ENCODE results near the gene TNFAIP6.
"Not testable (repeated sequence)": the region's sequence is repeated elsewhere in the genome, so short reads cannot be mapped to it uniquely, and the experiment has no call there.

The TNFAIP6 gene, protein sequence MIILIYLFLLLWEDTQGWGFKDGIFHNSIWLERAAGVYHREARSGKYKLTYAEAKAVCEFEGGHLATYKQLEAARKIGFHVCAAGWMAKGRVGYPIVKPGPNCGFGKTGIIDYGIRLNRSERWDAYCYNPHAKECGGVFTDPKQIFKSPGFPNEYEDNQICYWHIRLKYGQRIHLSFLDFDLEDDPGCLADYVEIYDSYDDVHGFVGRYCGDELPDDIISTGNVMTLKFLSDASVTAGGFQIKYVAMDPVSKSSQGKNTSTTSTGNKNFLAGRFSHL

DNA sequence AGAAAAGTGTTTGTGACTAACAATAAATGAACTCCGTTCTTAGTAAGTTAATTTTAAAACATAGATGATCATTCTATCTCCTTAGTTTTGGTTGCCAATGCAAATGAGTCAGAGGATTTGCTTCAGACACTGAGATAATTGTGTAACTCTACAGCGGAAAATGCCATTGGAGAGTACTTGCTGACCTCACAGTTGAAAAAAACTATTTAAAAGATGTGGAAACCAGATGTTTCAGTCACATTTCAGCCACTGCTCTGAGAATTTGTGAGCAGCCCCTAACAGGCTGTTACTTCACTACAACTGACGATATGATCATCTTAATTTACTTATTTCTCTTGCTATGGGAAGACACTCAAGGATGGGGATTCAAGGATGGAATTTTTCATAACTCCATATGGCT is at the start of gene TNFAIP6:
TNFAIP6 (plus strand) TSS at position 234 of the 400 bp plus-strand sequence; CDS start at position 309, 75 bp downstream.
- peak within 1 kb of the TSS; percentile 76 for H3K4me3 ChIP-seq (replicated peaks; ENCODE audit: low read depth, low read length)
- TF ChIP-seq, protein P1, sequence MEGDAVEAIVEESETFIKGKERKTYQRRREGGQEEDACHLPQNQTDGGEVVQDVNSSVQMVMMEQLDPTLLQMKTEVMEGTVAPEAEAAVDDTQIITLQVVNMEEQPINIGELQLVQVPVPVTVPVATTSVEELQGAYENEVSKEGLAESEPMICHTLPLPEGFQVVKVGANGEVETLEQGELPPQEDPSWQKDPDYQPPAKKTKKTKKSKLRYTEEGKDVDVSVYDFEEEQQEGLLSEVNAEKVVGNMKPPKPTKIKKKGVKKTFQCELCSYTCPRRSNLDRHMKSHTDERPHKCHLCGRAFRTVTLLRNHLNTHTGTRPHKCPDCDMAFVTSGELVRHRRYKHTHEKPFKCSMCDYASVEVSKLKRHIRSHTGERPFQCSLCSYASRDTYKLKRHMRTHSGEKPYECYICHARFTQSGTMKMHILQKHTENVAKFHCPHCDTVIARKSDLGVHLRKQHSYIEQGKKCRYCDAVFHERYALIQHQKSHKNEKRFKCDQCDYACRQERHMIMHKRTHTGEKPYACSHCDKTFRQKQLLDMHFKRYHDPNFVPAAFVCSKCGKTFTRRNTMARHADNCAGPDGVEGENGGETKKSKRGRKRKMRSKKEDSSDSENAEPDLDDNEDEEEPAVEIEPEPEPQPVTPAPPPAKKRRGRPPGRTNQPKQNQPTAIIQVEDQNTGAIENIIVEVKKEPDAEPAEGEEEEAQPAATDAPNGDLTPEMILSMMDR (IDR thresholded peaks at IDR 0.05; ENCODE audit: low read length, missing control alignments) = no peak
- peak; percentile 98 for DNase-seq (ENCODE audit: low read depth)

DNA sequence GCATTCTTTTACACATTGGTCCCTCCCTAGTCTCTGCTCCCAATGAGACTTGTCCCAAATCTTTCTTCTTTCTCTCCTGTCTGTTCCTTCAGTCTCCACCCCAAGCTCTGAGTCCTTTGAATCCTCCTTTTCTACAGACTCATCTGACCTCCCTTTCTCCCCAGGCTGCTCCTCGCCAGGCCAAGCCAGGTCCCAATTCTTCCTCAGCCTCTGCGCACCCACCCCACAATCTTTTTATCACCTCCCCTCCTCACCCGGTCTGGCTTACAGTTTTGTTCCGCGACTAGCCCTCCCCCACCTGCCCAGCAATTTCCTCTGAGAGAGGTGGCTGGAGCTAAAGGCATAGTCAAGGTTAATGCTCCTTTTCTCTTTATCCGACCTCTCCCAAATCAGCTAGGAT is 47.1 kb upstream of the TNFAIP6 start:
- not testable (repeated sequence) for DNase-seq (ENCODE audit: low read depth); H3K4me3 ChIP-seq (replicated peaks; ENCODE audit: low read depth, low read length)

DNA sequence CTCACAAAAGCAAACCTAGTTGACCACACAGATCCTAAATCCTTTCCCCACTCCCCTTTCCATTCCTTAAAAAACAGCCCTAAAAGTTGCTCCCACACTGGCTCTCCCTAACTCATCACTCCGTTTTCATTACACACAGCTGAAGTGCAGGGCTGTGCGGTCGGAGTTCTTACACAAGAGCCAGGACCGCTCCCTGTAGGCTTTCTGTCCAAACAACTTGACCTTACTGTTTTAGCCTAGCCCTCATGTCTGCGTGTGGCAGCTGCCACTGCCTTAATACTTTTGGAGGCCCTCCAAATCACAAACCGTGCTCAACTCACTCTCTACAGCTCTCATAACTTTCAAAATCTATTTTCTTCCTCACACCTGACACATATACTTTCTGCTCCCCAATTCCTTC is 45.0 kb upstream of the TNFAIP6 start:
- DNase-seq (ENCODE audit: low read depth) = not testable (repeated sequence)

DNA sequence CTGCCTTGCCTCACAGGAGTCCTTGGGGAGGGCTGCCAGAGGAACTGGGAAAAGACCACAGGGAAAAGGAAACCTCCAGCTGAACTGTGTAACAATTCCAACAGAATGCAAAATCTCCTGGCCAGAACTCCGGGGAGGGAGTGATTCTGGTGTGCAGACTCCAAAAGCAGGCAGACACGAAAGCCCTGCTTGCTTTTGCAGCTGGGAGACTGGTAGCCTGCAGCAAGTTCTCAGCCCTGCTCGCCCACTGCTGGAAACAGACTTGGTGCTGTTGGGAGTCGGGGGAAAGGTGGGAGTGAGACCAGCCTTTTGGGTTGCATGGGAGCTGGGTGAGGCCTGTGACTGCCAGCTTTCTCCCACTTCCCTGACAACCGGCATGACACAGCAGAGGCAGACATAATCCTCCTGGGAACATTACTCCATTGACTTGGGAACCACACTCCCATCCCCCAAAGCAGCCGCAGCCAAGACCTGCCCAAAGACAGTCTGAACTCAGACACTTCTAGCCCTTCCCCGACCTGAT is 42.0 kb upstream of the TNFAIP6 start:
- TF ChIP-seq, protein P1 (IDR thresholded peaks at IDR 0.05; ENCODE audit: low read length, missing control alignments) = no peak
- DNase-seq (ENCODE audit: low read depth) = peak; percentile 70
- no peak overlapping the region for H3K4me3 ChIP-seq (replicated peaks; ENCODE audit: low read depth, low read length)

More for the DNA sequence above, 45.0 kb upstream of the TNFAIP6 start:
- not testable (repeated sequence) for H3K4me3 ChIP-seq (replicated peaks; ENCODE audit: low read depth, low read length)

DNA sequence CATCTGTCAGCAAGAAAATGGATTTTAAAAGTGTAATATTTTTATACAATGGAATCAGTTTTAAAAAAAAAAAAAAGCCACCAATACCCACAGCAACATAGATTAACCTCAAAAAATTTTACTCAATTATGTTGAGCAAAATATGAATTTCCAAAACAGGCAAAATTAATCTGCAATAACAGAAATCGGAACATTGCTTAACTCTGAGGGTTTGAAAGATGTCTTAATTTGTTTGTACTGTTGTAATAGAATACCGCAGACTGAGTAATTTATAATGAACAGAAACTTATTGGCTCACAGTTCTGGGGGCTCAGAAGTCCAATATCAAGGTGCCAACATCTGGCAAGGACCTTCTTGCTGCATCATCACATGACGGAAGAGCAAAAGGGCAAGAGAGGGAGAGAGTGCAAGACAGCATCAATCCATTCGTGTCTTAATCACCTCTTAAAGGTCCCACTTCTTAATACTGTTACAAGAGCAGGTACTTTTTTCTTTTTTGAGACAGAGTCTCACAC is 31.8 kb upstream of the TNFAIP6 start:
- no peak overlapping the region for H3K4me3 ChIP-seq (replicated peaks; ENCODE audit: low read depth, low read length)
- DNase-seq (ENCODE audit: low read depth) = no peak
- TF ChIP-seq, protein P1 (IDR thresholded peaks at IDR 0.05; ENCODE audit: low read length, missing control alignments) = no peak

DNA sequence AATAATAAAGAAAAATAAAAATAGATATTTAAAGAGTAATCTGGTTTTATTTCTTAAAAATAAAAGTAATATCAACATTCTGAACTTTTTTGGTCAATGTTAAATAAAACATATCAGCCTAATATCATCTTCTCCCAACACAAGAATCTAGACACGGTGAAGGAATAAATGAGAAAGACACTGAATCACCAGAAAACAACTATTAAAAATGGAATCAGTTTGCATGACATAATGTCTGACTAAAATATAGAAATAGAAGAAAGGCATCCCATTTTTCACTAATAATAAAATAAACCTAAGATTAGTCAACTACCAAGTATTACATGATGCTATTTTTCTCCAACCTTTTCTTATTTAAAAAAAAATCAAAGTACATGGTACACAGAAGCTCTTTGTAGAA is 30.8 kb upstream of the TNFAIP6 start:
- H3K4me3 ChIP-seq (replicated peaks; ENCODE audit: low read depth, low read length) = no peak overlapping the region
- DNase-seq (ENCODE audit: low read depth) = no peak
- TF ChIP-seq, protein P1 (IDR thresholded peaks at IDR 0.05; ENCODE audit: low read length, missing control alignments) = no peak

DNA sequence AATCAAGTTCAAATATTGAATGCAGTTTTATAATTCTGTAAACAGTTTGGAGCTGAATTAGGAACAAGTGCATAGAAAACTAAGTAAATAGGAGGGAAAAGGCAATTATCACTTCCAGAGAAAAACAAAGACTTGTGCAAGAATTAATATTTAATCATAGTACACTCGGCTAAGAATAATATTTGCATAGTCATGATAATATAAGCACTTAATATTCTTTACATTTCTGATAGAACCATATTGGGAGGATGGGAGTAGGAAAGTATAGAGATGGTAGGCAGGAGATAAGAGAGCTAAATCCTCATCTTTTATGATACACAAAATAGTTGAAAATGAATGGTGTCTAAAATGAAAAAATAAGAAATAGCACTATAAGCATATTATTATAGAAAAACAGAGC is 27.4 kb upstream of the TNFAIP6 start:
- H3K4me3 ChIP-seq (replicated peaks; ENCODE audit: low read depth, low read length) = no peak overlapping the region
- DNase-seq (ENCODE audit: low read depth) = no peak
- TF ChIP-seq, protein P1 (IDR thresholded peaks at IDR 0.05; ENCODE audit: low read length, missing control alignments) = no peak

DNA sequence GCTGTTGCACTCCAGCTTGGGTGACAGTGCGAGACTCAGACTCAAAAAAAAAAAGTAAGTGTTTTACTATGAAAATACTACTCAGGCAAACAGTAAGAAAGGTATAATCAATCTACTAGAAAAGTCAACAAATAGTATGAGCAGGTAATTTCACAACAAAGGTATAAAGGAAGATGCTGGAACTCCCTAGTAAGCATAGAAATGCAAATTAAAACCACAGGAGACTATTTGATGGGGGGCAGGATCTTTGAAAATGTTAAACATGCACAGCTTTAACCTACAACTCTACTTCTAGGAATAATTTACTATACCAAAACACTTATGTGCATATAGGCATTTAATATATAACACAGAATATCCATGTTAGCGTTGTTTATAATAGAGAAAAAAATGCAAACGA is 24.3 kb upstream of the TNFAIP6 start:
- H3K4me3 ChIP-seq (replicated peaks; ENCODE audit: low read depth, low read length) = no peak overlapping the region
- TF ChIP-seq, protein P1 (IDR thresholded peaks at IDR 0.05; ENCODE audit: low read length, missing control alignments) = no peak
- no peak for DNase-seq (ENCODE audit: low read depth)
